Mononuclear cell (primary cell): ENCODE results near the gene PEX10. TPM values are rescaled to one million over a fixed set of nuclear protein-coding genes. Genes with fewer than 3 reads are reported as not detected.

Experiments used
- H3K27me3 ChIP-seq: 2 replicates; pipeline ENCODE4 v1.6.0; 2011; ENCODE audit warnings: low read length, control low read depth; ENCODE audit not compliant: insufficient read depth
- H3K4me1 ChIP-seq: 2 replicates; pipeline ENCODE4 v1.5.1; 2011; ENCODE audit warnings: mild to moderate bottlenecking, low read length, control low read depth; ENCODE audit not compliant: insufficient read depth
- H3K4me3 ChIP-seq: 2 replicates; pipeline ENCODE4 v1.5.1; 2011; ENCODE audit warnings: mild to moderate bottlenecking, low read length, moderate library complexity
- H3K9me3 ChIP-seq: 2 replicates; pipeline ENCODE4 v1.5.1; 2011; ENCODE audit warnings: low read depth, mild to moderate bottlenecking, control low read depth, low read length
- total RNA-seq: library from RNA; depleted of rRNA; stranded (reverse); fragments of >200 nt; gene quantifications from one replicate; pipeline ENCODE4 v1.2.3, GENCODE V29; 2012

Gene PEX10
- total RNA-seq, 1 donor: 7.5 TPM

GRCh38 chr1:2396476-2396875 lies 15.9 kb downstream of the PEX10 start:
- Histone ChIP-seq H3K27me3 (no peaks in the 10 kb centered on the region), H3K9me3 (no peaks in the 10 kb centered on the region), H3K4me3 (no peak overlapping the region), H3K4me1 (peaks cover 29% of the 10 kb centered on the region)

DNA sequence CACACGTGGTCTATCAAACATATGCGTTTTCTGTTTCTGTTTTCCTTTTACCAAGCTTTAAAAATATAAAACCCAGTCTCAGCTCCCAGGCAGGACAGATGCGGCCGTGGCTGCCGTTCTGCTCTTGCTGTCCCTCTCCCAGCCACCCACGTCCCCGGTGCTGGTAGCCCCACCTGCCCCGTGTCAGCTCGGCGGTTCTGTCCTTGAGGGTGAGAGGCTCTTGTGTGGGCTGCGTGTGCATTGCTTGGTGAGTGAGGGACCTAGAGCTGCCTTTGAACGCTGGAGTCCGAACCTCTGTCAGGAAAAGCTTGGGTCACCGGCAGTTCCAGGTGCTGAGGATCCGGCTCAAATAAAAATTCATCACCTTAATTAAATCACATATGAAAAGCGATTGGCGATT lies 16.3 kb downstream of the PEX10 start:
- peaks cover 30% of the 10 kb centered on the region for H3K4me1 ChIP-seq
- no peak overlapping the region for H3K4me3 ChIP-seq
- H3K27me3 ChIP-seq: no peaks in the 10 kb centered on the region
- no peaks in the 10 kb centered on the region for H3K9me3 ChIP-seq

DNA sequence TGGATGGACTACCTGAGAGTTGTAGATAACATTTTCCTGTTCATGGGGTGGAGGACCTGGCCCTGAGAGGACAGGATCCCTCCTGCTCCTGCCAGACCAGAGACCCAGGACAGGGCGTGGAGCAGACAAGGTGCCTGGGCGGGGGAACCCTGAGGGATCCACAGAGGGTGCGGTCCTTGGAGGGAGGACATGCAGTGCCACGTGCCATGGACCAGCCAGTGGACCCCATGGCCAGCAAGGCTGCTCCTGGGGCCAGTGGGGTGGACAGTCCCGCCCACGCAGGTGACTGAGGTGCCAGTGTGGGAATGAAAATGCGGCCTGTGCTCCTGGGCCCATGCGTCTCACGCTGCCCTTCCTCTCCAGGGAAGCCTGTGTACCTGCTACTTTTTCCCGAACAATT lies 17.1 kb downstream of the PEX10 start:
- H3K9me3 ChIP-seq: no peaks in the 10 kb centered on the region
- peaks cover 38% of the 10 kb centered on the region for H3K4me1 ChIP-seq
- no peaks in the 10 kb centered on the region for H3K27me3 ChIP-seq
- no peak overlapping the region for H3K4me3 ChIP-seq

DNA sequence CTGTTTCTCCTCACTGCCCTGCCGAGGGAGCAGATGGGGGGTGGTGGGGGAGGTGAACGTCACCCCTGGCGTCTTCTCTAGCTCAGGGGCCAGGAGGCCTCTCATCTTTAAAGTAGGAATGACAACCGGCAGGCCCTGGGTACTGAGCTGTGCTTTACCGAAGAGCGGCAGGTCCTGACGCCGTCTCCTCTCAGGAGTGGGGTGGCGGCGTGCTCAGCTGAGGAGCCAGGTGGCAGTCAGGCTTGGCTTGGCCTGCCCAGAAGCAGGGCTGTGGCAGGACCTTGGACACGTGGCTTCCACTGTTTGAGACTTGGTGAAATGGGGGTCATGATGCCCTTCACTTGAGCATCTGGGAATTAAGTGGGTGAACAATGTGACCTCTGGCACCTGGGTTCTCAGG lies 17.6 kb downstream of the PEX10 start:
- Histone ChIP-seq H3K27me3 (no peaks in the 10 kb centered on the region), H3K4me3 (no peak overlapping the region), H3K4me1 (peaks cover 39% of the 10 kb centered on the region), H3K9me3 (no peaks in the 10 kb centered on the region)

- no peaks in the 10 kb centered on the region for H3K9me3 ChIP-seq
- no peak overlapping the region for H3K4me3 ChIP-seq
- H3K4me1 ChIP-seq: peaks cover 39% of the 10 kb centered on the region
- H3K27me3 ChIP-seq: no peaks in the 10 kb centered on the region
Measured at GRCh38 chr1:2394220-2394619, 18.1 kb downstream of the PEX10 start.

DNA sequence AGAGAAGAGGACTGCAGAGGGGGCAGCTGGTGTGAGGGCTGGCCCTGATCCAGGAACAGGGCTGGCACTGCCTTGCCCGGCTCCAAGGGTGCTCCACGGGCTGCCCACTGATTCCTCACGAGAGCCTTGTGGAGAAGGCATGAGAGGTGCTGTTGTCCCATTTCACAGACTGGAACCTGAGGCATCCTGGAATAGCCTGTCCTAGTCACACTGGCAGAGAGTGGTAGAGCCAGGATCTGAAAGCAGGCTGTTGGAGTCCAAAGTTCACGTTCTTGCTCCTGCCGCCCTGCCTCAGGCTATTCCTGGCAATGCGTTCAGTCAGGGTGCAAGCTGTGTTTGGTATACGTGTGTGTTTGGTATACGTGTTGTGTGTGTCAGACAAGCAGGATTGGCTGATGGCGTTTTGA lies 18.9 kb downstream of the PEX10 start:
- H3K4me3 ChIP-seq: no peak overlapping the region
- H3K27me3 ChIP-seq: no peaks in the 10 kb centered on the region
- H3K4me1 ChIP-seq: peaks cover 39% of the 10 kb centered on the region
- H3K9me3 ChIP-seq: no peaks in the 10 kb centered on the region

DNA sequence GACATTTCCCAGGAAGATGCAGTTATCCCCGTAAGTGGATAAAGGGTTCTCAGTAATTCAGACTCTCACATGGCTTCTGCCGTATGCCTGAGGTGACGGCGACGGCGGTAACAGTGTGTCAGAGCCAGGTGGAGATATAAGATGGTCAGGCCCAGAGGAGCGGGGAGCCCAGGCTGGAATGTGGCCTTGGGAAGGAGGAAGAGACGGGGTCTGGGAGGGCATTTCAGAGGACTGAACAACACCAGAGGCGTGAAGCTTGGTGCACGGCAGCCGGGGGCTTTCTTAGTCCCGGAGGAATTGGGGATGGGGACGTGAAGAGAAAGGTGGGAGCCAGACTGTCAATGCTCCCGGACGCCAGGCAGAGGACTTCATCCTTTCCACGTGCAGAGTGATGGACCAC lies 19.7 kb downstream of the PEX10 start:
- peak overlapping the region; percentile 68 for H3K4me3 ChIP-seq
- peaks cover 39% of the 10 kb centered on the region for H3K4me1 ChIP-seq
- no peaks in the 10 kb centered on the region for H3K9me3 ChIP-seq
- H3K27me3 ChIP-seq: no peaks in the 10 kb centered on the region

DNA sequence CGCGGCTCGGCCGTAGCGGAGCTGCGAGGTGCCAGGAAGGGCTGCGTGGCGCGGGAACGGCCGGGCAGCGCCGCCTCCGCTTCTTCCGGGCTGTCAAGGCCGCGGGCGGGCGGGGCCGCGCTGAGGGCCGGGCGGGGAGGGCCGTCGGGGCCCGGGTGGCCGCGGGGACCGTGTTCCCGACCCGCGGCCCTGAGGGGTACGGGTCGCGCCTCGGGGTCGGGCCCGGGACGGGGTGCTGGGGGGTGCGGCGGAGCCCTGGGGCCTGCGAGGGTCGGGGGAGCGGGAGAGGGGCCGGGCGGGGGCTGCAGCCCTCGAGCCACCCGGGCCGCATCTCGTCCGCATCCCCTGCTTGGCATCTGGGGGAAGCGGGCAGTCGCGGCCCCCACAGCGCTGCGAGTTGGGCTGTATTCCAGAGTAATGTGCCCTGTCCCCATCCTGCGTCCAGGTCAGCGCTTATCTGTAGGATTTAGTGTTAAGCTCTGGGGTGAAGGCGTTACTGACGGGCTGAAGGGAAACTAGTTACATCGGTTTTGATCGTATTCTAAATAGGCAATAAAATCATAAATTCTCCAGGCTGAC lies 20.3 kb downstream of the PEX10 start:
- Histone ChIP-seq H3K27me3 (no peaks in the 10 kb centered on the region), H3K4me3 (peak overlapping the region; percentile 68)

GRCh38 chr1:2391041-2391930 lies 21.1 kb downstream of the PEX10 start, which contains the start of the genes MORN1 and RER1:
Gene MORN1 (minus strand): TSS chr1:2391554. CDS start chr1:2391533, 21 bp downstream.
Gene RER1 (plus strand): TSS chr1:2391841. CDS start chr1:2395791, 3,950 bp downstream.
- Histone ChIP-seq H3K27me3 (no peaks in the 10 kb centered on the region), H3K4me1 (peaks cover 39% of the 10 kb centered on the region), H3K4me3 (peak within 1 kb of the TSS; percentile 68), H3K9me3 (no peaks in the 10 kb centered on the region)

More for the DNA sequence above, 20.3 kb downstream of the PEX10 start:
- peaks cover 39% of the 10 kb centered on the region for H3K4me1 ChIP-seq
- no peaks in the 10 kb centered on the region for H3K9me3 ChIP-seq

DNA sequence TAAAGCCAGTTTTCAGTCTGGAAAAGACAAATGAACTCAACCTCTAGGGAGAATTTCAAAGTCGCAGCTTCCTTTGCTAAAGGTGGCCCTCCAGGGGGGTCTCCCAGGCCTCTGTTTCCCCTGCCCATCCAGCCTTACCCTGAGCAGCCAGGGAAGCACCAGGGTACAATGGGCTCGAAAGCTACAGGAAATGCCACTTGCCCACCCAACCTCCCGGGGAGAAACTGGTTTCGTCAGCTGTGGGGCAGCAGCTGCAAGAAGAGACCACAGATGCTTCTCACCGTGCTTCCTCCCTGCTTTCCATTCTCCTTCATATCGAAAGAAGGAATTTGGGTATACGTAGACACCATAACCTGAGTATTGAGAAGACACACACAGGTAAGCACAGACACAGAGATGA lies 22.7 kb downstream of the PEX10 start:
- Histone ChIP-seq H3K9me3 (no peaks in the 10 kb centered on the region), H3K4me3 (no peak overlapping the region), H3K27me3 (no peaks in the 10 kb centered on the region), H3K4me1 (peaks cover 34% of the 10 kb centered on the region)

DNA sequence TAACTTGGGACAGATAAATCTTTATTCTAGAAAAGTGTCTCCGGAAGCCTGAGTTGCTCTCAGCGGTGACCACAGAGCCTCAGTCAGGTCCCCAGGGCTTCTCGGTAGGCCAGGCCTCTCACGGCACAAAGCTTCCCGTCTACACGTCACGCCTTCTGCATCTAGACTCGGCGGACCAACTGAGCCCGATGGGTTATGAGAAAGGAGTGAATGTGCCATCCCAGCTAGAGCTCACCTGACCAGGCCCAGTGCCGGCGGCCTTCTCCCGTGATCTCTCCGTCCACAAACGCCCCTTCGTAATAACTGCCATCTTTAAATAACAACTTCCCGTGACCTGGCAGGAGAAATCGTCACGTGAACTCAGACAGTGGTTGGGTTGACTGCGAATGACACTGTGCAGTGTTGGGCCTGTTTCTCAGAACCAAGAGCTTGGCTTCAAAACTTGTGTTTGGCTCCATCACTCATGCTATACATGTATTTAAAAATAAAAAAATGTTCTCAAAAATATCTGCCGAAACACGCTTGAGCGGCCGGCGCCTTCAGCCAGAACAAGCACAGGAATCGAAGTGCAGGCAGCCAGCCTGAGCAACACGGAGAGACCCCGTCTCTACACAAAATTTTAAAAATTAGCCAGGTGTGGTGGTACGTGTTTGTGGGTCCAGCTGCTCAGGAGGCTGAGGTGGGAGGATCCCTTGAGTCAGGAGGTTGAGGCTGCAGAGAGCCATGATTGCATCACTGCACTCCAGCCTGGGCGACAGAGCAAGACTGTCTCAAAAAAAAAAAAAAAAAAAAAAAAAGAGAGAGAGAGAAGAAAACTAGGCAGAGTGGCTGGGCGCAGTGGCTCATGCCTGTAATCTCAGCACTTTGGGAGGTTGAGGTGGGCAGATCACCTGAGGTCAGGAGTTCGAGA lies 24.1 kb downstream of the PEX10 start:
- Histone ChIP-seq H3K27me3 (no peaks in the 10 kb centered on the region), H3K9me3 (no peaks in the 10 kb centered on the region), H3K4me1 (peaks cover 21% of the 10 kb centered on the region), H3K4me3 (no peak overlapping the region)

- no peak overlapping the region for H3K4me3 ChIP-seq
- H3K27me3 ChIP-seq: no peaks in the 10 kb centered on the region
- H3K9me3 ChIP-seq: no peaks in the 10 kb centered on the region
- H3K4me1 ChIP-seq: peaks cover 12% of the 10 kb centered on the region
Measured at GRCh38 chr1:2386636-2387611, 25.4 kb downstream of the PEX10 start.

DNA sequence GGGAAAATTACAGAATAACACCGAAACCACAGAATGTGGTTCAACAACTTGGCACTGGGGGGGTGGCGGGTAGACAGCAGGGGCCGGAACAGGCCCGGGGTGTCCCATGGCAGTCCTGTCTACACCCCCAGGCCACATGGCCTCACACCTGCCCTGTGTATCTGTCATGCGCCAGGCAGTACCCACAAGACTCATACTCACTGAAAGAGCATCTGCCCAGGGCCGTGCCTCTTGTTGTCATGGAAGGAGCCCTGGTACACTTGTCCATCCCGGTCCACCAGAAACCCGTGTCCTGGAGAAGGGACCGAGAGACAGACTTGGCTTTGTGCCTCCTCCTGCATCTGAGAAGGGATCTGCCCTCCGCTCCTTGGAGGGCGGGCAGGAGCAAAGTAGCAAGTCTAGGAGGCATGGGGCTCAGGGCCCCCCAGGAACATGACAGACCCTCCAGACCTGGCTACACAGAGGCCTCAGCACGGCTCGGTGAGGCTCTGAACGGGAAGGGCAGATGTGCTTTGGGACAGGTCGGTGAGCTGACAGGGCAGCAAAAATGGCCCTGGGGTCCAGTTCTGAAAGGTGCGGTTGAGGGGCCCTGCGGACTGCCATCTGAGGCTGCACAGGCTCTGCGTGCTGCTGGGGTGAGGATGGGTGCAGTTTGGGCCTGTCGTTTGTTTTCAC lies 26.6 kb downstream of the PEX10 start:
- Histone ChIP-seq H3K4me3 (no peak overlapping the region), H3K27me3 (no peaks in the 10 kb centered on the region), H3K9me3 (no peaks in the 10 kb centered on the region), H3K4me1 (peaks cover 13% of the 10 kb centered on the region)
